H9 (cell line): ENCODE measurements around the gene PPP3CA. TPM values are rescaled to one million over a fixed set of nuclear protein-coding genes. Genes with fewer than 3 reads are reported as not detected.

Experiments
- DNase-seq: peaks from one replicate; pipeline ENCODE4 v3.0.0-alpha.2; 2017
- H2AFZ ChIP-seq: one replicate; pipeline ENCODE4 v1.6.1; 2013; ENCODE audit warnings: mild to moderate bottlenecking, low read length, control low read depth, moderate library complexity
- H2AK5ac ChIP-seq: 2 replicates; pipeline ENCODE4 v1.6.1; 2013; ENCODE audit warnings: low read length, control low read depth, mixed read lengths; ENCODE audit not compliant: insufficient read length
- H2BK120ac ChIP-seq: one replicate; pipeline ENCODE4 v1.6.1; 2013; ENCODE audit warnings: low read depth, mild to moderate bottlenecking, low read length, control low read depth, inconsistent platforms; ENCODE audit not compliant: poor library complexity, severe bottlenecking
- H2BK12ac ChIP-seq: 2 replicates; pipeline ENCODE4 v1.6.1; 2013; ENCODE audit warnings: low read length, control low read depth, mixed read lengths, low read depth; ENCODE audit not compliant: insufficient read length
- H2BK15ac ChIP-seq: 2 replicates; pipeline ENCODE4 v1.6.1; 2013; ENCODE audit warnings: low read depth, low read length, control low read depth
- H2BK20ac ChIP-seq: one replicate; pipeline ENCODE4 v1.6.1; 2013; ENCODE audit warnings: low read depth, mild to moderate bottlenecking, low read length, control low read depth, inconsistent platforms; ENCODE audit not compliant: poor library complexity, severe bottlenecking
- H2BK5ac ChIP-seq: 2 replicates; pipeline ENCODE4 v1.6.1; 2013; ENCODE audit warnings: low read length, control low read depth, mixed read lengths; ENCODE audit not compliant: insufficient read length
- H3K14ac ChIP-seq: 2 replicates; pipeline ENCODE4 v1.6.1; 2013; ENCODE audit warnings: low read length, control low read depth; ENCODE audit not compliant: insufficient read depth
- H3K18ac ChIP-seq: 2 replicates; pipeline ENCODE4 v1.6.1; 2013; ENCODE audit warnings: low read depth, mild to moderate bottlenecking, mixed read lengths, low read length, control low read depth; ENCODE audit not compliant: insufficient read length
- H3K23ac ChIP-seq: 2 replicates; pipeline ENCODE4 v1.6.1; 2013; ENCODE audit warnings: low read length, control low read depth, mixed read lengths, low read depth; ENCODE audit not compliant: insufficient read length
- H3K23me2 ChIP-seq: 2 replicates; pipeline ENCODE4 v1.6.1; 2013; ENCODE audit warnings: low read depth, mild to moderate bottlenecking, mixed read lengths, low read length, control low read depth; ENCODE audit not compliant: insufficient read length, poor library complexity, severe bottlenecking
- H3K27ac ChIP-seq: 2 replicates; pipeline ENCODE4 v1.5.1; 2013; ENCODE audit warnings: low read length, control low read depth, mixed read lengths, low read depth; ENCODE audit not compliant: insufficient read length
- H3K27me3 ChIP-seq: 2 replicates; pipeline ENCODE4 v1.6.1; 2013; ENCODE audit warnings: low read length, control low read depth, inconsistent platforms; ENCODE audit not compliant: insufficient read depth
- H3K4ac ChIP-seq: 2 replicates; pipeline ENCODE4 v1.6.1; 2013; ENCODE audit warnings: low read depth, mild to moderate bottlenecking, control low read depth, inconsistent platforms, low read length, moderate library complexity
- H3K4me1 ChIP-seq: 2 replicates; pipeline ENCODE4 v1.6.1; 2013; ENCODE audit warnings: low read length, control low read depth, inconsistent platforms; ENCODE audit not compliant: insufficient read depth
- H3K4me2 ChIP-seq: 2 replicates; pipeline ENCODE4 v1.6.1; 2013; ENCODE audit warnings: low read length, control low read depth, mixed read lengths; ENCODE audit not compliant: insufficient read length, insufficient read depth
- H3K56ac ChIP-seq: 2 replicates; pipeline ENCODE4 v1.6.1; 2013; ENCODE audit warnings: low read depth, mild to moderate bottlenecking, mixed read lengths, low read length, control low read depth; ENCODE audit not compliant: insufficient read length
- H3K79me1 ChIP-seq: 2 replicates; pipeline ENCODE4 v1.6.1; 2013; ENCODE audit warnings: low read depth, mild to moderate bottlenecking, moderate library complexity, low read length, control low read depth, inconsistent platforms; ENCODE audit not compliant: insufficient read depth, poor library complexity, severe bottlenecking
- H3K79me2 ChIP-seq: 2 replicates; pipeline ENCODE4 v1.6.1; 2013; ENCODE audit warnings: low read length, control low read depth, inconsistent platforms; ENCODE audit not compliant: insufficient read depth
- H3K9ac ChIP-seq: 2 replicates; pipeline ENCODE4 v1.6.1; 2013; ENCODE audit warnings: low read length, control low read depth, mixed read lengths; ENCODE audit not compliant: insufficient read length; ENCODE audit errors: extremely low read depth
- H3K9me3 ChIP-seq: one replicate; pipeline ENCODE4 v1.6.1; 2013; ENCODE audit warnings: low read depth, low read length, inconsistent platforms; ENCODE audit not compliant: control insufficient read depth
- H3T11ph ChIP-seq: one replicate; pipeline ENCODE4 v1.6.1; 2013; ENCODE audit warnings: mild to moderate bottlenecking, low read length, control low read depth, inconsistent platforms
- H4K20me1 ChIP-seq: one replicate; pipeline ENCODE4 v1.6.1; 2013; ENCODE audit not compliant: control insufficient read depth, insufficient read length, insufficient read depth
- H4K5ac ChIP-seq: 2 replicates; pipeline ENCODE4 v1.6.1; 2013; ENCODE audit warnings: low read depth, mild to moderate bottlenecking, mixed read lengths, low read length, control low read depth; ENCODE audit not compliant: insufficient read length
- H4K8ac ChIP-seq: replicated peaks from 2 replicates; pipeline ENCODE4 v1.6.1; 2013; ENCODE audit warnings: low read length, control low read depth, mixed read lengths, low read depth; ENCODE audit not compliant: insufficient read length
- H4K91ac ChIP-seq: 2 replicates; pipeline ENCODE4 v1.6.1; 2013; ENCODE audit warnings: low read depth, mild to moderate bottlenecking, moderate library complexity, mixed read lengths, low read length, control low read depth; ENCODE audit not compliant: insufficient read length
- H3K27ac Mint-ChIP-seq, 3 experiments: 2 replicates in 2 of 3; 3 replicates in 1 of 3; pipeline ENCODE4 v1.8.0; 2020 to 2021; ENCODE audit warnings: mixed read lengths in 3 of 3, mild to moderate bottlenecking in 1 of 3, moderate library complexity in 1 of 3
- H3K27me3 Mint-ChIP-seq: 2 replicates; pipeline ENCODE4 v1.8.0; 2021; ENCODE audit warnings: low read depth, mild to moderate bottlenecking, moderate library complexity, mixed read lengths
- H3K36me3 Mint-ChIP-seq, 3 experiments: 2 replicates in 2 of 3; 3 replicates in 1 of 3; pipeline ENCODE4 v1.8.0; 2020 to 2021; ENCODE audit warnings: low read depth in 3 of 3, mixed read lengths in 3 of 3; ENCODE audit not compliant: insufficient read depth in 1 of 3
- H3K4me1 Mint-ChIP-seq, 2 experiments: 2 replicates each; pipeline ENCODE4 v1.8.0; 2020; ENCODE audit warnings: mixed read lengths in 2 of 2
- H3K4me3 Mint-ChIP-seq, 2 experiments: 2 replicates in 1 of 2; 3 replicates in 1 of 2; pipeline ENCODE4 v1.8.0; 2020 to 2021; ENCODE audit warnings: mild to moderate bottlenecking in 2 of 2, mixed read lengths in 2 of 2, moderate library complexity in 1 of 2
- H3K9me3 Mint-ChIP-seq, 2 experiments: 2 replicates in 1 of 2; 3 replicates in 1 of 2; pipeline ENCODE4 v1.8.0; 2020; ENCODE audit warnings: mild to moderate bottlenecking in 2 of 2, mixed read lengths in 2 of 2, moderate library complexity in 1 of 2
- WGBS: extraction: QIAGEN DNeasy Blood & Tissue Kit; methylation state at CpG from one replicate; pipeline ENCODE4 v1.1.7; 2013; ENCODE audit warnings: missing lambda C conversion rate, low lambda C conversion rate, mixed read lengths; ENCODE audit not compliant: insufficient read length; ENCODE audit errors: extremely low coverage; 5-methylcytosine and 5-hydroxymethylcytosine counted together
- total RNA-seq: library from RNA; stranded (reverse); gene quantifications from 2 replicates; pipeline ENCODE4 v1.2.1, GENCODE V29; 2021
- TF ChIP-seq, protein P1 (sequence below): fragments of 200-600 bp; sonication (generic); conservative IDR thresholded peaks from 3 replicates; pipeline ENCODE4 v1.8.0; 2021; ENCODE audit warnings: antibody characterized with exemption, mild to moderate bottlenecking

PPP3CA gene
- total RNA-seq, 1 experiment from 2014 or later, result 16.8 TPM

DNA sequence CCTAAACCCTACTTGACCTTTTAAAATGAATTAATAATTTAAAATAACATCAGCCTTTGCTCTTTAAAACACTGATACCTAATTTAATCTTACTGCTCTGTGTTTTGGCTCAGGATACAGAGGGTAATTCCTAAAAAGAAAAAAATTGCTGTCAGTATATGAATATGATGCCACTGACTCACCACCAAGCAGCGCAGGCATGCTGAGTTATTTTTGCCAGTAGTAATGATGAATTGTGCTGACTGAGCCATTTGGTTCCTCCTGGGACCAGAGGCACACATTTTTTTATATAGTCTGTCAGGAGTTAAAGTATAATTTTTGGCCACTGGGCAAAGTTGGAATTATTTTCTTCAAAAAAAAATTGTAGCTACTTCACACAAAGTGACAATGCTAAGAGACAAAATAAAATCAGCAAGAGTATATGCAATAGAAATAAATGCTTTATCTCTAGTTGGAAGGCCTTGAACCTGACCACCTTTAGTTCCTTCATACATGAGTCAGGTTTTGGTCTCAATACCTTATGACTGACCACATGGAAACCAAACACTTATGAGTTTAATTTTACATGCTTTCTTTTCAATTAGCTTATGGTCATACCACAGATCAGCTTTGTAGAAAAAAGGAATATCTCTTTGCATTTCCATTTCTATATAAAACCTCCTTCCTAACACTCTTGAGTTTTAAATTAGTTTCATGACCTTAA lies 115.1 kb downstream of the PPP3CA start:
- no peak overlapping the region for H4K91ac ChIP-seq
- WGBS, result no CpG with 5 or more reads among the region's 1 CpG
- no peak overlapping the region for H2BK12ac ChIP-seq
- H3K18ac ChIP-seq, result no peak overlapping the region
- H3K4ac ChIP-seq, result no peak overlapping the region
- H3K9ac ChIP-seq, result no peak overlapping the region
- H3K79me2 ChIP-seq, result peaks cover 6% of the 10 kb centered on the region; the same call in 1 of the 2 replicates
- no peaks in the 10 kb centered on the region for H3K23me2 ChIP-seq
- no peak overlapping the region for H2AFZ ChIP-seq
- H3K27me3 Mint-ChIP-seq, result no peaks in the 10 kb centered on the region
- H3K4me2 ChIP-seq, result no peak overlapping the region
- no peak overlapping the region for H2BK20ac ChIP-seq
- H3K79me1 ChIP-seq, result peaks cover 4% of the 10 kb centered on the region
- H3K4me1 ChIP-seq, result no peaks in the 10 kb centered on the region; the same call in 1 of the 2 replicates
- TF ChIP-seq, protein P1, sequence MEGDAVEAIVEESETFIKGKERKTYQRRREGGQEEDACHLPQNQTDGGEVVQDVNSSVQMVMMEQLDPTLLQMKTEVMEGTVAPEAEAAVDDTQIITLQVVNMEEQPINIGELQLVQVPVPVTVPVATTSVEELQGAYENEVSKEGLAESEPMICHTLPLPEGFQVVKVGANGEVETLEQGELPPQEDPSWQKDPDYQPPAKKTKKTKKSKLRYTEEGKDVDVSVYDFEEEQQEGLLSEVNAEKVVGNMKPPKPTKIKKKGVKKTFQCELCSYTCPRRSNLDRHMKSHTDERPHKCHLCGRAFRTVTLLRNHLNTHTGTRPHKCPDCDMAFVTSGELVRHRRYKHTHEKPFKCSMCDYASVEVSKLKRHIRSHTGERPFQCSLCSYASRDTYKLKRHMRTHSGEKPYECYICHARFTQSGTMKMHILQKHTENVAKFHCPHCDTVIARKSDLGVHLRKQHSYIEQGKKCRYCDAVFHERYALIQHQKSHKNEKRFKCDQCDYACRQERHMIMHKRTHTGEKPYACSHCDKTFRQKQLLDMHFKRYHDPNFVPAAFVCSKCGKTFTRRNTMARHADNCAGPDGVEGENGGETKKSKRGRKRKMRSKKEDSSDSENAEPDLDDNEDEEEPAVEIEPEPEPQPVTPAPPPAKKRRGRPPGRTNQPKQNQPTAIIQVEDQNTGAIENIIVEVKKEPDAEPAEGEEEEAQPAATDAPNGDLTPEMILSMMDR, result no peak
- no peak overlapping the region for H3K27ac Mint-ChIP-seq
- DNase-seq, result no peak
- H4K20me1 ChIP-seq, result no peaks in the 10 kb centered on the region
- no peaks in the 10 kb centered on the region for H3K27me3 ChIP-seq
- H4K5ac ChIP-seq, result no peak overlapping the region
- no peak overlapping the region for H3K23ac ChIP-seq
- no peak overlapping the region for H3K56ac ChIP-seq
- H3K9me3 Mint-ChIP-seq, result no peaks in the 10 kb centered on the region
- H3K4me3 Mint-ChIP-seq, result no peak overlapping the region
- no peak overlapping the region for H2AK5ac ChIP-seq
- H2BK120ac ChIP-seq, result no peak overlapping the region
- H3K9me3 ChIP-seq, result no peaks in the 10 kb centered on the region
- no peak overlapping the region for H3K14ac ChIP-seq
- H3K36me3 Mint-ChIP-seq, result peaks cover 0 to 2% (median 0%) of the 10 kb centered on the region in 3 experiments; a peak in 1 of 7 replicates
- peaks cover 5 to 15% of the 10 kb centered on the region in 2 experiments; a peak in 3 of 4 replicates for H3K4me1 Mint-ChIP-seq
- no peak overlapping the region for H3T11ph ChIP-seq
- no peak overlapping the region for H3K27ac ChIP-seq
- H2BK5ac ChIP-seq, result no peak overlapping the region
- H2BK15ac ChIP-seq, result no peak overlapping the region
- H4K8ac ChIP-seq, result no peak overlapping the region
